RWPE2 (cell line): Measurements from ENCODE around the gene IGSF21.
A peak's percentile ranks its signal among the peaks of the same experiment; 100 is the strongest.

Experiments
- ATAC-seq: fragments of 200-7000 bp; cut with Tn5 transposase; 3 replicates; pipeline ENCODE4 v1.9.1; 2021; ENCODE audit warnings: low read depth
- DNase-seq: peaks from one replicate; pipeline ENCODE4 v3.0.0-alpha.2; 2020; ENCODE audit warnings: low spot score
- H3K27ac ChIP-seq: fragments of 450-650 bp; 2 replicates; pipeline ENCODE4 v1.5.1; 2017; ENCODE audit warnings: mild to moderate bottlenecking; ENCODE audit not compliant: poor library complexity, severe bottlenecking
- H3K27me3 ChIP-seq: fragments of 250-450 bp; sonication (Bioruptor Pico); 2 replicates; pipeline ENCODE4 v1.5.1; 2021; ENCODE audit warnings: mild to moderate bottlenecking, moderate library complexity; ENCODE audit not compliant: insufficient read depth, poor library complexity, severe bottlenecking
- H3K36me3 ChIP-seq: fragments of 250-450 bp; sonication (Bioruptor Pico); 2 replicates; pipeline ENCODE4 v1.5.1; 2020; ENCODE audit warnings: low read depth, mild to moderate bottlenecking, moderate library complexity
- H3K4me1 ChIP-seq: fragments of 250-450 bp; sonication (Bioruptor Pico); 2 replicates; pipeline ENCODE4 v1.5.1; 2021; ENCODE audit warnings: mild to moderate bottlenecking, moderate library complexity; ENCODE audit not compliant: insufficient read depth, poor library complexity, severe bottlenecking
- H3K4me3 ChIP-seq: fragments of 250-450 bp; sonication (Bioruptor Pico); 2 replicates; pipeline ENCODE4 v1.5.1; 2021; ENCODE audit warnings: mild to moderate bottlenecking, moderate library complexity; ENCODE audit not compliant: severe bottlenecking
- H3K9me3 ChIP-seq: fragments of 250-450 bp; sonication (Bioruptor Pico); 2 replicates; pipeline ENCODE4 v1.5.1; 2021; ENCODE audit warnings: mild to moderate bottlenecking, moderate library complexity; ENCODE audit not compliant: severe bottlenecking
- CTCF ChIP-seq: fragments of 450-650 bp; IDR thresholded peaks from one replicate; pipeline ENCODE4 v1.5.1; 2017; ENCODE audit warnings: mild to moderate bottlenecking, moderate library complexity; ENCODE audit not compliant: poor library complexity, severe bottlenecking

IGSF21 gene

DNA sequence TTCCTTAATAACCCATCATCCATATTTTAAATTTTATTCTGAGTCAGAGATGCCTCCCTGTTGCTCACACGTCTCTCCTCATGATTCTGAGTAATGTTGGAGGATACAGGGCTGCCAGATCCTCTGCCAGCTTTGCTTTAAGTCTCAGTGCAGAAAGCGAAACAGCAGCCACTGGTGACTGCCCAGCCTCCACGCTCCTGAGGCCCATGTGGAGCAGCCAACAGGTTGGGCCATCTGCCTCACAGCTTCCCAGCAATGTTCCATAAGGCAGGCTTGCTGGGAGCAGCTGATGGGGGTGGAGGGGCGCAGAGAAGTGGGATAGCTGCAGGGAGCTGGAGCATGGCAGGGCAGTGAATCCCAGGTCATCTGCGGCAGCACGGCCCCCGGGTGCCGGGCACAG lies 104.2 kb downstream of the IGSF21 start:
- no peak overlapping the region for H3K4me3 ChIP-seq
- DNase-seq (no peak), ATAC-seq (no peak)
- TF ChIP-seq CTCF, result no peak
- H3K36me3 ChIP-seq, result no peaks in the 10 kb centered on the region
- no peaks in the 10 kb centered on the region for H3K4me1 ChIP-seq
- H3K9me3 ChIP-seq, result no peaks in the 10 kb centered on the region
- H3K27ac ChIP-seq, result no peak overlapping the region
- peaks cover 7% of the 10 kb centered on the region for H3K27me3 ChIP-seq

- Histone ChIP-seq H3K27me3 (no peaks in the 10 kb centered on the region), H3K9me3 (no peaks in the 10 kb centered on the region), H3K4me3 (no peak overlapping the region), H3K27ac (no peak overlapping the region), H3K36me3 (no peaks in the 10 kb centered on the region), H3K4me1 (no peaks in the 10 kb centered on the region)
- DNase-seq (no peak), ATAC-seq (no peak)
- TF ChIP-seq CTCF, result peak; percentile 39
These were observed 109.9 kb downstream of the IGSF21 start for GRCh38 chr1:18217398-18218043.

GRCh38 chr1:18229625-18230024 lies 122.0 kb downstream of the IGSF21 start:
- H3K27ac ChIP-seq, result no peak overlapping the region
- no peak overlapping the region for H3K4me3 ChIP-seq
- no peak for TF ChIP-seq CTCF
- H3K36me3 ChIP-seq, result no peaks in the 10 kb centered on the region
- DNase-seq (no peak), ATAC-seq (no peak)
- no peaks in the 10 kb centered on the region for H3K4me1 ChIP-seq
- H3K9me3 ChIP-seq, result peaks cover 4% of the 10 kb centered on the region
- peaks cover 6% of the 10 kb centered on the region for H3K27me3 ChIP-seq

DNA sequence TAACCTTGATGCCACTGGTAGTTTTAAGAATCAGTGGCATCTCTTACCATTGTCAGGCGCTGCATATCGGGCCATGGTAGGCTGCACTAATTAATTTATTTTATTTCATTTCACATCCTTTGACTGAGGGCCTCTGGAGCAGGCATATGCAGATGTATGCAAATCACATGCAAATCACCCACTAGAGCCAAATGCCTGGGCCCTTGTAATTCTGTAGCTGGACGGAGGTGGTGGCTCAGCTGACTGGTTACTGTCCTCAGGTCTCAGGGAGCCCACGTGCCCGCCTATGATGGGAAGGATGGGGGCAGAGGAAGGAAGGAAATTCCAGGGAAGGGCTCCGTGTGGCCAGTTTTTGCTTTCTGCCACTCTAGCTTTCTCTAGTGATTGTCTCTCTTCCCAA lies 122.7 kb downstream of the IGSF21 start:
- H3K4me1 ChIP-seq, result no peaks in the 10 kb centered on the region
- peaks cover 2% of the 10 kb centered on the region for H3K27me3 ChIP-seq
- TF ChIP-seq CTCF, result no peak
- ATAC-seq (no peak), DNase-seq (no peak)
- H3K36me3 ChIP-seq, result no peaks in the 10 kb centered on the region
- no peak overlapping the region for H3K4me3 ChIP-seq
- H3K9me3 ChIP-seq, result peaks cover 4% of the 10 kb centered on the region
- no peak overlapping the region for H3K27ac ChIP-seq

DNA sequence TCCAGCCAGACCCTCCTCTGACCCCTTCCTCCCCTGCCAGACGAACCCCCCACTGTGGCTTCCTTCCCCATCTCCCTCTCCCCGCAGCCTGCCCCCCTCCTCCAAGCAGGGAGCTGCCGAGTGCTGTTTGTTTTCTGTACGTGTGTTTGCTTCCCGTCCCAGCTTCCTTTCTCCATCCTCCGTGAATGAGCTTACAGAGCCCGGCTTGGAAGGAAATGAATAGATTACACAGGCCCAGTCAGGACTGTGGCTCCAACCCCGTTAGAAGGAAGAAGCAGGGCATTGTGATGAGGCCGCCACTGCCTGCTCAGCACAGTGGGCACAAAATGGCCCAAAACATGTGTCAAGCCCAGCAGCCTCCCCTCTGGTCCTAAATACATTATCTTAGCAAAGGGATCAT lies 123.2 kb downstream of the IGSF21 start:
- ATAC-seq (no peak), DNase-seq (no peak)
- Histone ChIP-seq H3K36me3 (no peaks in the 10 kb centered on the region), H3K9me3 (peaks cover 4% of the 10 kb centered on the region), H3K27me3 (no peaks in the 10 kb centered on the region), H3K4me3 (no peak overlapping the region), H3K27ac (no peak overlapping the region), H3K4me1 (no peaks in the 10 kb centered on the region)
- no peak for TF ChIP-seq CTCF
